Measurements from ENCODE around the gene STIP1. TPM values are rescaled to one million over a fixed set of nuclear protein-coding genes. Genes with fewer than 3 reads are reported as not detected.
A peak's percentile ranks its signal among the peaks of the same experiment; 100 is the strongest.
"Not testable (repeated sequence)": the region's sequence is repeated elsewhere in the genome, so short reads cannot be mapped to it uniquely, and the experiment has no call there.

Gene STIP1
- polyA plus RNA-seq, 1 experiment: 139 TPM

- DNase-seq (ENCODE audit: low read depth): no peak
- ChIA-PET POLR2A (no interaction called here), CTCF (interaction anchor here (0.8 to 5.9 kb wide), 3 partner anchors 9 to 160 kb away, joined by 3 to 39 read pairs (median 3); no protein-coding TSS in a partner anchor)
- TF ChIP-seq, protein P1, sequence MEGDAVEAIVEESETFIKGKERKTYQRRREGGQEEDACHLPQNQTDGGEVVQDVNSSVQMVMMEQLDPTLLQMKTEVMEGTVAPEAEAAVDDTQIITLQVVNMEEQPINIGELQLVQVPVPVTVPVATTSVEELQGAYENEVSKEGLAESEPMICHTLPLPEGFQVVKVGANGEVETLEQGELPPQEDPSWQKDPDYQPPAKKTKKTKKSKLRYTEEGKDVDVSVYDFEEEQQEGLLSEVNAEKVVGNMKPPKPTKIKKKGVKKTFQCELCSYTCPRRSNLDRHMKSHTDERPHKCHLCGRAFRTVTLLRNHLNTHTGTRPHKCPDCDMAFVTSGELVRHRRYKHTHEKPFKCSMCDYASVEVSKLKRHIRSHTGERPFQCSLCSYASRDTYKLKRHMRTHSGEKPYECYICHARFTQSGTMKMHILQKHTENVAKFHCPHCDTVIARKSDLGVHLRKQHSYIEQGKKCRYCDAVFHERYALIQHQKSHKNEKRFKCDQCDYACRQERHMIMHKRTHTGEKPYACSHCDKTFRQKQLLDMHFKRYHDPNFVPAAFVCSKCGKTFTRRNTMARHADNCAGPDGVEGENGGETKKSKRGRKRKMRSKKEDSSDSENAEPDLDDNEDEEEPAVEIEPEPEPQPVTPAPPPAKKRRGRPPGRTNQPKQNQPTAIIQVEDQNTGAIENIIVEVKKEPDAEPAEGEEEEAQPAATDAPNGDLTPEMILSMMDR (IDR thresholded peaks at IDR 0.05; ENCODE audit: insufficient read depth, low read depth, low read length): no peak
- Histone ChIP-seq H3K27me3 (ENCODE audit: control insufficient read depth, insufficient read depth, low read length) (no peaks in the 10 kb centered on the region), H3K4me3 (ENCODE audit: low read depth, low read length) (no peak overlapping the region), H3K36me3 (ENCODE audit: control insufficient read depth, insufficient read depth, low read length) (no peaks in the 10 kb centered on the region; the same call in 1 of the 2 replicates)
Observed at GRCh38 chr11:64161037-64161436, 24.9 kb upstream of the STIP1 start.

- CTCF ChIA-PET: interaction anchor here (0.6 to 5.9 kb wide), 5 partner anchors 11 to 212 kb away, joined by 3 to 39 read pairs (median 4); no protein-coding TSS in a partner anchor
- H3K27me3 ChIP-seq (ENCODE audit: control insufficient read depth, insufficient read depth, low read length); POLR2A ChIA-PET; H3K36me3 ChIP-seq (ENCODE audit: control insufficient read depth, insufficient read depth, low read length); H3K4me3 ChIP-seq (ENCODE audit: low read depth, low read length); DNase-seq (ENCODE audit: low read depth): not testable (repeated sequence)
Observed at GRCh38 chr11:64162769-64163168, 23.2 kb upstream of the STIP1 start.

DNA sequence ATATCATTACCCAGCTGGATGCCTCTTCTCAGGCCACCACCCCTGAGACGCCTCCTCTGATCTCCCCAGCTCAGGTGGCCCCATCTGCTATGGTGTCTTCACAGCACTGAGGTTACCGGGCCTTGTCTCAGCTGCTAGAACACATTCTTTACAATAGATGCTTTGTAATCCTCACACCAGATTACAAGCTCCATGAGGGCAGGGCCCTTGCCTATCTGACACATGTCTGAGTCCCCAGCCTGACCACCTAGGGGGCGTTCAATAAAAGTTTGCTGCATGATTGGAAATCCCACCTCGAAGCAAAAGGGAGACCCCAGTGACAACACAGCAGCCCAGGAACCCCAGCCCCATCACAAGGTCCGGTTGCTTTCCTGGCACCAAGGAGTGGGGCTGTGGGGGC is 22.0 kb upstream of the STIP1 start:
- POLR2A ChIA-PET: no interaction called here
- CTCF ChIA-PET: interaction anchor here (0.7 to 5.9 kb wide), 3 partner anchors 12 to 396 kb away, joined by 3 to 39 read pairs (median 5); partner anchors contain the start of gene ZFTA

GRCh38 chr11:64164392-64165312 is 21.3 kb upstream of the STIP1 start:
- POLR2A ChIA-PET: no interaction called here
- CTCF ChIA-PET: interaction anchor here (1.4 to 5.9 kb wide), 3 partner anchors 13 to 163 kb away, joined by 5 to 39 read pairs (median 5); no protein-coding TSS in a partner anchor
- DNase-seq (ENCODE audit: low read depth): no peak
- TF ChIP-seq, protein P1 (IDR thresholded peaks at IDR 0.05; ENCODE audit: insufficient read depth, low read depth, low read length): no peak
- Histone ChIP-seq H3K36me3 (ENCODE audit: control insufficient read depth, insufficient read depth, low read length) (no peaks in the 10 kb centered on the region), H3K27me3 (ENCODE audit: control insufficient read depth, insufficient read depth, low read length) (no peaks in the 10 kb centered on the region), H3K4me3 (ENCODE audit: low read depth, low read length) (peak overlapping the region; percentile 49)

More for the DNA sequence above, 22.0 kb upstream of the STIP1 start:
- Histone ChIP-seq H3K4me3 (ENCODE audit: low read depth, low read length) (no peak overlapping the region), H3K27me3 (ENCODE audit: control insufficient read depth, insufficient read depth, low read length) (no peaks in the 10 kb centered on the region), H3K36me3 (ENCODE audit: control insufficient read depth, insufficient read depth, low read length) (no peaks in the 10 kb centered on the region)
- TF ChIP-seq, protein P1 (IDR thresholded peaks at IDR 0.05; ENCODE audit: insufficient read depth, low read depth, low read length): no peak
- DNase-seq (ENCODE audit: low read depth): no peak

DNA sequence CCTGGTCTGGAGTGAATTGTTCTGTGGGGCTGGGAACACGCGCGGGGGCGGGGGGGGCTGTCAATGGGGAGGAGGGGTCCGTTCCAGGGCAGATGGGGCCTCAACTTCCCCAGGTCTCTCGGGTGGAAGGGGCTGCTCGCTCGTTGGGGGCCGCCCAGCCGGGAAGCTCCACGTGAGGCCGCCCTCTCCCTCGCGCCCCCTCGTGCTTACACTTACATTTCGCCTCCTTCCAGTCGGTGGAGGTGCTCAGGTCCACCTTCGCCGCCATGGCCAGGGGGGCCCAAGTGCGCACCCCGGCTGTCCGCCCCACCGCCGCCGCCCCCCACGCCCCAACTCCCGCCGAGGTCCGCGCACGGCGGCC is 20.5 kb upstream of the STIP1 start:
- DNase-seq (ENCODE audit: low read depth): no peak
- Histone ChIP-seq H3K27me3 (ENCODE audit: control insufficient read depth, insufficient read depth, low read length) (no peaks in the 10 kb centered on the region), H3K4me3 (ENCODE audit: low read depth, low read length) (peak overlapping the region; percentile 49), H3K36me3 (ENCODE audit: control insufficient read depth, insufficient read depth, low read length) (no peaks in the 10 kb centered on the region)
- TF ChIP-seq, protein P1 (IDR thresholded peaks at IDR 0.05; ENCODE audit: insufficient read depth, low read depth, low read length): peak; percentile 16; the same call in 1 of the 2 replicates
- CTCF ChIA-PET: interaction anchor here (1.6 to 5.9 kb wide), 2 partner anchors 13 to 16 kb away, joined by 5 to 39 read pairs; no protein-coding TSS in a partner anchor
- POLR2A ChIA-PET: no interaction called here
